ENCODE results near the gene C6orf62.

DNA sequence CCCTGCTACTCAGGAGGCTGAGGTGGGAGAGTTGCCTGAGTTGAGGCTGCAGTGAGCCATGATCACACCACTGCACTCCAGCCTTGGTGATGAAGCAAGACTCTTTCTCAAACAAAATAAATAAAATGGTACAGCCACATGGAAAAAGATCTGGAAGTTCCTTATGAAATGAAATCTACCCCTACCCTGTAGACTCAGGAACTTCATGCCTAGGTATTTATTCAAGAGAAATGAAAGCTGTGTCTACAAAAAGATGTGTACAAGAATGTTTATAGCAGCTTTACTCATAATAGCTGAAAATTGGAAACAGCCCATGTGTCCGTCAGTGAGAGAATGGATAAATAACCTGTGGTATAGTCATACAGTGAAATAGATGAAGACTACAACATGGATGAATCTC is 15.2 kb upstream of the C6orf62 start:
- no peak for TF ChIP-seq TAF1 (IDR thresholded peaks at IDR 0.05; ENCODE audit: borderline replicate concordance, low read depth, low read length)
- TF ChIP-seq POLR2A (IDR thresholded peaks at IDR 0.05; ENCODE audit: low read depth, low read length): no peak
- TF ChIP-seq POLR2AphosphoS5 (IDR thresholded peaks at IDR 0.05; ENCODE audit: low read depth, low read length): no peak

Measured in GM12892 (cell line).